H1 (cell line): Measurements from ENCODE around the gene ASCC2. TPM values are rescaled to one million over a fixed set of nuclear protein-coding genes. Genes with fewer than 3 reads are reported as not detected.

ENCODE experiments used
- CTCF ChIA-PET: fragments of 300-600 bp; sonication (Branson Sonifier 250); formaldehyde crosslinking; loops from one replicate; lab custom pipeline; 2021; ENCODE audit not compliant: partially characterized antibody; lab: Charles Lee
- POLR2A ChIA-PET: fragments of 300-600 bp; sonication (Branson Sonifier 250); formaldehyde crosslinking; loops from one replicate; lab custom pipeline; 2021; ENCODE audit warnings: inconsistent platforms; ENCODE audit not compliant: partially characterized antibody; lab: Charles Lee
- DNase-seq, 2 experiments: peaks; one replicate each; pipeline versions ENCODE4 v3.0.0 to v3.0.0-alpha.2; 2010 to 2022; ENCODE audit warnings: low spot score in 2 of 2, low read depth in 1 of 2, mixed read lengths in 1 of 2
- FAIRE-seq: peaks from 2 replicates; lab custom pipeline; 2011; peaks lifted over from hg19 to GRCh38; lab: Jason Lieb, UNC
- H2AFZ ChIP-seq: 2 replicates; pipeline ENCODE4 v1.8.1; 2012; ENCODE audit warnings: low read length, inconsistent platforms
- H2AK5ac ChIP-seq: 2 replicates; pipeline ENCODE4 v1.6.1; 2013; ENCODE audit warnings: low read depth, low read length
- H2BK120ac ChIP-seq: replicated peaks from 2 replicates; pipeline ENCODE3; 2013; ENCODE audit warnings: low read depth, low read length, inconsistent platforms
- H2BK12ac ChIP-seq: 2 replicates; pipeline ENCODE4 v1.6.1; 2013; ENCODE audit warnings: low read depth, low read length
- H2BK15ac ChIP-seq: 2 replicates; pipeline ENCODE4 v1.6.1; 2013; ENCODE audit warnings: low read length
- H2BK20ac ChIP-seq: 2 replicates; pipeline ENCODE4 v1.6.1; 2013; ENCODE audit warnings: low read length
- H2BK5ac ChIP-seq: 2 replicates; pipeline ENCODE4 v1.6.1; 2013; ENCODE audit warnings: low read depth, low read length
- H3K14ac ChIP-seq: 2 replicates; pipeline ENCODE4 v1.6.1; 2013; ENCODE audit warnings: inconsistent platforms; ENCODE audit not compliant: insufficient read length
- H3K18ac ChIP-seq: 2 replicates; pipeline ENCODE4 v1.6.1; 2013; ENCODE audit warnings: low read length; ENCODE audit errors: extremely low read depth
- H3K23ac ChIP-seq: 2 replicates; pipeline ENCODE4 v1.6.1; 2013; ENCODE audit warnings: inconsistent platforms; ENCODE audit not compliant: insufficient read length
- H3K23me2 ChIP-seq: 2 replicates; pipeline ENCODE4 v1.6.1; 2013; ENCODE audit warnings: low read depth, low read length
- H3K27ac ChIP-seq: 2 replicates; pipeline ENCODE4 v1.6.1; 2011; ENCODE audit warnings: low read depth, low read length, inconsistent platforms
- H3K27me3 ChIP-seq, 4 experiments: replicated peaks in 1 of 4; 1 replicate in 1 of 4; 2 replicates in 3 of 4; pipeline versions ENCODE4 v1.6.1 to v1.8.1; 2011 to 2013; ENCODE audit warnings: low read length in 3 of 4, mild to moderate bottlenecking in 3 of 4, inconsistent platforms in 2 of 4, mixed read lengths in 2 of 4, moderate library complexity in 1 of 4; ENCODE audit not compliant: control insufficient read depth in 3 of 4, insufficient read depth in 3 of 4; ENCODE audit errors: extremely low read depth in 1 of 4
- H3K36me3 ChIP-seq, 4 experiments: 2 replicates each; pipeline versions ENCODE4 v1.6.1 to v1.8.1; 2011 to 2013; ENCODE audit warnings: mild to moderate bottlenecking in 4 of 4, low read length in 3 of 4, moderate library complexity in 2 of 4, control low read depth in 1 of 4, inconsistent platforms in 1 of 4; ENCODE audit not compliant: insufficient read depth in 4 of 4, control insufficient read depth in 2 of 4
- H3K4ac ChIP-seq: replicated peaks from 2 replicates; pipeline ENCODE3; 2013; ENCODE audit warnings: low read length, low read depth, mixed read lengths, inconsistent platforms; ENCODE audit not compliant: insufficient read length
- H3K4me1 ChIP-seq, 4 experiments: replicated peaks in 1 of 4; 1 replicate in 1 of 4; 2 replicates in 3 of 4; pipeline versions ENCODE4 v1.6.1 to v1.8.1; 2011 to 2013; ENCODE audit warnings: low read length in 3 of 4, inconsistent platforms in 2 of 4, mixed read lengths in 1 of 4; ENCODE audit not compliant: insufficient read depth in 4 of 4, control insufficient read depth in 3 of 4
- H3K4me2 ChIP-seq, 2 experiments: 2 replicates each; pipeline versions ENCODE4 v1.6.1 to v1.8.1; 2011 to 2013; ENCODE audit warnings: low read depth in 2 of 2, low read length in 2 of 2, control low read depth in 1 of 2, inconsistent platforms in 1 of 2, mild to moderate bottlenecking in 1 of 2; ENCODE audit not compliant: insufficient read depth in 1 of 2
- H3K4me3 ChIP-seq, 4 experiments: fragments of 200-600, 300-600 bp in 1 of 4; sonication (generic), shearing (Covaris generic), sonication (Bioruptor Twin) in 1 of 4; 2 replicates each; pipeline versions ENCODE4 v1.5.1 to v1.8.1; 2011 to 2016; ENCODE audit warnings: low read length in 4 of 4, low read depth in 3 of 4, control low read depth in 2 of 4, inconsistent platforms in 2 of 4, mild to moderate bottlenecking in 2 of 4, mixed read lengths in 1 of 4, moderate library complexity in 1 of 4; ENCODE audit not compliant: insufficient read depth in 2 of 4; ENCODE audit errors: extremely low read depth in 1 of 4
- H3K56ac ChIP-seq: replicated peaks from 2 replicates; pipeline ENCODE3; 2013; ENCODE audit warnings: low read depth, mild to moderate bottlenecking, mixed read lengths, low read length, inconsistent platforms; ENCODE audit not compliant: insufficient read length
- H3K79me1 ChIP-seq: 2 replicates; pipeline ENCODE4 v1.6.1; 2013; ENCODE audit warnings: low read depth, low read length, control low read depth
- H3K79me2 ChIP-seq, 2 experiments: 2 replicates each; pipeline versions ENCODE4 v1.6.1 to v1.8.1; 2012 to 2013; ENCODE audit warnings: low read length in 2 of 2, mild to moderate bottlenecking in 2 of 2, inconsistent platforms in 1 of 2; ENCODE audit not compliant: insufficient read depth in 2 of 2, control insufficient read depth in 1 of 2
- H3K9ac ChIP-seq, 4 experiments: replicated peaks in 1 of 4; 1 replicate in 1 of 4; 2 replicates in 3 of 4; pipeline versions ENCODE4 v1.6.1 to v1.8.1; 2011 to 2013; ENCODE audit warnings: low read depth in 3 of 4, low read length in 3 of 4, control low read depth in 2 of 4, mild to moderate bottlenecking in 2 of 4, moderate library complexity in 2 of 4, inconsistent platforms in 1 of 4; ENCODE audit errors: extremely low read depth in 1 of 4
- H3K9me3 ChIP-seq, 2 experiments: 2 replicates each; pipeline versions ENCODE4 v1.6.1 to v1.8.1; 2012 to 2013; ENCODE audit warnings: mild to moderate bottlenecking in 2 of 2, moderate library complexity in 2 of 2, control low read depth in 1 of 2, inconsistent platforms in 1 of 2, low read depth in 1 of 2, low read length in 1 of 2, mixed read lengths in 1 of 2; ENCODE audit not compliant: insufficient read depth in 2 of 2
- H4K20me1 ChIP-seq, 2 experiments: replicated peaks in 1 of 2; 2 replicates each; pipeline versions ENCODE3 to v1.8.1; 2011 to 2013; ENCODE audit warnings: inconsistent platforms in 2 of 2, low read length in 2 of 2, mild to moderate bottlenecking in 1 of 2; ENCODE audit not compliant: insufficient read depth in 2 of 2, control insufficient read depth in 1 of 2
- H4K5ac ChIP-seq: 2 replicates; pipeline ENCODE4 v1.6.1; 2013; ENCODE audit warnings: low read length, low read depth, mixed read lengths, inconsistent platforms; ENCODE audit not compliant: insufficient read length
- H4K8ac ChIP-seq: 2 replicates; pipeline ENCODE4 v1.8.0; 2013; ENCODE audit warnings: mild to moderate bottlenecking, moderate library complexity, low read length, inconsistent platforms; ENCODE audit not compliant: insufficient read depth; ENCODE audit errors: extremely low read depth
- H4K91ac ChIP-seq: replicated peaks from 2 replicates; pipeline ENCODE3; 2013; ENCODE audit warnings: low read length, mixed read lengths, inconsistent platforms; ENCODE audit not compliant: insufficient read length
- CREB1 ChIP-seq: IDR thresholded peaks from 2 replicates; pipeline ENCODE4 v1.6.1; 2012; ENCODE audit warnings: inconsistent platforms
- RAD21 ChIP-seq, 2 experiments: IDR thresholded peaks in 1 of 2; conservative IDR thresholded peaks in 1 of 2; 2 replicates each; pipeline ENCODE4 v1.6.1; 2011; ENCODE audit warnings: low read depth in 2 of 2, low read length in 2 of 2, improper control_type of control experiment in 1 of 2, inconsistent platforms in 1 of 2, mild to moderate bottlenecking in 1 of 2, moderate library complexity in 1 of 2
- WGBS, 2 experiments: shearing (Covaris generic) in 1 of 2; methylation state at CpG; one replicate each; pipeline versions ENCODE4 v1.1.6 to v1.1.7; 2013 to 2015; ENCODE audit warnings: low lambda C conversion rate in 2 of 2, mixed read lengths in 2 of 2, inconsistent platforms in 1 of 2, low coverage in 1 of 2, missing lambda C conversion rate in 1 of 2; ENCODE audit not compliant: insufficient replicate concordance in 2 of 2, insufficient coverage in 1 of 2, insufficient read length in 1 of 2; ENCODE audit errors: extremely low coverage in 1 of 2, missing lambda C conversion rate in 1 of 2; 5-methylcytosine and 5-hydroxymethylcytosine counted together
- polyA plus RNA-seq, 7 experiments: library from polyadenylated mRNA; depleted of rRNA in 3 of 7; stranded (reverse) in 5 of 7; unstranded in 2 of 7; fragments of >200 nt in 5 of 7; fragments of 200-250 nt in 2 of 7; gene quantifications; 1 replicate in 5 of 7; 2 replicates in 1 of 7; 4 replicates in 1 of 7; pipeline versions ENCODE4 v1.2.1 to v1.2.3, GENCODE V29; 2011 to 2013; ENCODE audit warnings: missing spikeins in 2 of 7, mixed read lengths in 2 of 7
- total RNA-seq: library from RNA; stranded (reverse); fragmentation: NEBNext Ultra II Directional; extraction: Animal tissue kit (Norgen Biotek cat#: 25700); gene quantifications from 2 replicates; pipeline ENCODE4 v1.2.1, GENCODE V29; 2021
- TF ChIP-seq, protein P1 (sequence below), 3 experiments: IDR thresholded peaks; 1 replicate in 2 of 3; 2 replicates in 1 of 3; pipeline versions ENCODE4 v1.5.1 to v1.6.1; 2011; ENCODE audit warnings: low read length in 3 of 3, mild to moderate bottlenecking in 3 of 3, inconsistent platforms in 2 of 3, low read depth in 1 of 3, moderate library complexity in 1 of 3; ENCODE audit not compliant: insufficient read depth in 1 of 3; ENCODE audit errors: control extremely low read depth in 1 of 3

ASCC2 gene
- total and polyA plus RNA-seq, 2 of the 8 experiments (the other 6 are each of a cell fraction or from before 2014, with no cell fraction given), result 35.0 to 35.8 TPM

DNA sequence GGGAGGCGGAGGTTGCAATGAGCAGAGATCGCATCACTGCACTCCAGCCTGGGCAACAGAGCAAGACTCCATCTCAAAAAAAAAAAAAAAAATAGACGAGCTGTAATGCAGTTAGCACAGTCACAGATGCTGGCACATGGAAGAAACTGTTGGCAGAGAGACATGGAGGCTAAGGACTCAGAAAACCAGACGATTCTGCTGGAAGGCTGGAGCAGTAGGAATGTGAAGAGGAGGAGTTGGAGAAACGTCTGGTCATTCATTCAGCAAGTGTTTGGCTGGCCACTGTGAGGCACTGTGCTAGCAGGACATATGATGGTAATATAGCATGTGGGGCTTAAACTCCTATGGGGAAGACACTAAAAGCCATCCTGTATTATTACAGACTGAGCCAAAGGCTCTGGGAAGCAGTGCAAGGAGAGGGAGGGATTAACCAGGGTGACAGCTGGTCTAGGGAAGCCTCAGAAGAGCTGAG, 65.9 kb downstream of the ASCC2 start:
- ChIA-PET CTCF (interaction anchor here (0.6 to 5.2 kb wide), 24 partner anchors 10 to 443 kb away, joined by 3 to 33 read pairs (median 3); no protein-coding TSS in a partner anchor), POLR2A (no interaction called here)
- TF ChIP-seq, protein P1, sequence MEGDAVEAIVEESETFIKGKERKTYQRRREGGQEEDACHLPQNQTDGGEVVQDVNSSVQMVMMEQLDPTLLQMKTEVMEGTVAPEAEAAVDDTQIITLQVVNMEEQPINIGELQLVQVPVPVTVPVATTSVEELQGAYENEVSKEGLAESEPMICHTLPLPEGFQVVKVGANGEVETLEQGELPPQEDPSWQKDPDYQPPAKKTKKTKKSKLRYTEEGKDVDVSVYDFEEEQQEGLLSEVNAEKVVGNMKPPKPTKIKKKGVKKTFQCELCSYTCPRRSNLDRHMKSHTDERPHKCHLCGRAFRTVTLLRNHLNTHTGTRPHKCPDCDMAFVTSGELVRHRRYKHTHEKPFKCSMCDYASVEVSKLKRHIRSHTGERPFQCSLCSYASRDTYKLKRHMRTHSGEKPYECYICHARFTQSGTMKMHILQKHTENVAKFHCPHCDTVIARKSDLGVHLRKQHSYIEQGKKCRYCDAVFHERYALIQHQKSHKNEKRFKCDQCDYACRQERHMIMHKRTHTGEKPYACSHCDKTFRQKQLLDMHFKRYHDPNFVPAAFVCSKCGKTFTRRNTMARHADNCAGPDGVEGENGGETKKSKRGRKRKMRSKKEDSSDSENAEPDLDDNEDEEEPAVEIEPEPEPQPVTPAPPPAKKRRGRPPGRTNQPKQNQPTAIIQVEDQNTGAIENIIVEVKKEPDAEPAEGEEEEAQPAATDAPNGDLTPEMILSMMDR (IDR thresholded peaks at IDR 0.05; ENCODE audit: control extremely low read depth in 1 of 3, insufficient read depth in 1 of 3, low read depth in 1 of 3, low read length in 3 of 3), result peak; percentile 36 to 71 (median 37); a peak in 3 of 4 replicates
- TF ChIP-seq RAD21 (IDR thresholded peaks at IDR 0.05 in 1 of 2, conservative IDR thresholded peaks at IDR 0.05 in 1 of 2; ENCODE audit: low read depth in 2 of 2, low read length in 2 of 2) (peak; percentile 54 to 57), CREB1 (no peak)
- Histone ChIP-seq H3K79me1 (peaks cover 5% of the 10 kb centered on the region), H4K20me1 (peaks cover 0 to 3% of the 10 kb centered on the region in 2 experiments), H3K27me3 (no peaks in the 10 kb centered on the region), H2AFZ (no peak overlapping the region), H3K79me2 (peaks cover 4 to 13% of the 10 kb centered on the region in 2 experiments; a peak in 2 of 4 replicates), H3K9ac (no peak overlapping the region), H2AK5ac (no peak overlapping the region), H2BK5ac (no peak overlapping the region), H3K23me2 (no peaks in the 10 kb centered on the region; the same call in 1 of the 2 replicates), H3K56ac (no peak overlapping the region), H4K91ac (no peak overlapping the region), H2BK120ac (no peak overlapping the region), H3K14ac (no peak overlapping the region), H2BK15ac (no peak overlapping the region), H3K36me3 (peaks cover 3 to 13% (median 6%) of the 10 kb centered on the region in 4 experiments; a peak in 6 of 8 replicates), H3K4me1 (peaks cover 0 to 5% (median 3%) of the 10 kb centered on the region in 4 experiments; a peak in 5 of 7 replicates), H4K8ac (no peak overlapping the region), H2BK20ac (no peak overlapping the region), H3K18ac (no peak overlapping the region; the same call in 1 of the 2 replicates), H3K27ac (no peak overlapping the region), H3K4ac (no peak overlapping the region), H3K4me2 (no peak overlapping the region), H3K9me3 (no peaks in the 10 kb centered on the region), H3K23ac (no peak overlapping the region), H4K5ac (no peak overlapping the region), H2BK12ac (no peak overlapping the region), H3K4me3 (no peak overlapping the region)
- FAIRE-seq, result peak; percentile 75
- DNase-seq, result no peak
- WGBS, 2 experiments, result 79% methylated on average over 4 of the region's 5 CpGs; no CpG with 5 or more reads in 1 of the 2 experiments
